ENCODE results near the gene SMCO3.

DNA sequence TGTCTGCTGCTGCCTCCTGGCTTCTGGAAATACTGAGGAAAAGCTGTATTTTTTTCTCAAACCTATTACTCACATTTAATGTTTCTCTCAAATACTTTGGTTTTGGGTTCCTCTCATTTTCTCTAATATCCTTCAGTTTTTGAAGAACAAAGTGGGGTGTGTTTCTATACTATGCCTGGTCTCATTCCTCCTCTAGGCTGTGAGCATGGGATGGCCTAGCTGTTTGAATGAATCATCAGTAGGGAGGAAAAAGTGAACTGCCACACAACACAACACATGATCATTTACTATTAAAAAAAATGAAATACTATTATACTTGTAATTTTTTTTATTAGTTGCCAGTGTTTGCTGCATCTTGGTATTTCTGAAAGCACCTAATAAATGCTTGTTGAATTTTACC lies 11.3 kb upstream of the SMCO3 start:
- no peak for TF ChIP-seq EP300 (IDR thresholded peaks at IDR 0.05)
- TF ChIP-seq, protein P1, sequence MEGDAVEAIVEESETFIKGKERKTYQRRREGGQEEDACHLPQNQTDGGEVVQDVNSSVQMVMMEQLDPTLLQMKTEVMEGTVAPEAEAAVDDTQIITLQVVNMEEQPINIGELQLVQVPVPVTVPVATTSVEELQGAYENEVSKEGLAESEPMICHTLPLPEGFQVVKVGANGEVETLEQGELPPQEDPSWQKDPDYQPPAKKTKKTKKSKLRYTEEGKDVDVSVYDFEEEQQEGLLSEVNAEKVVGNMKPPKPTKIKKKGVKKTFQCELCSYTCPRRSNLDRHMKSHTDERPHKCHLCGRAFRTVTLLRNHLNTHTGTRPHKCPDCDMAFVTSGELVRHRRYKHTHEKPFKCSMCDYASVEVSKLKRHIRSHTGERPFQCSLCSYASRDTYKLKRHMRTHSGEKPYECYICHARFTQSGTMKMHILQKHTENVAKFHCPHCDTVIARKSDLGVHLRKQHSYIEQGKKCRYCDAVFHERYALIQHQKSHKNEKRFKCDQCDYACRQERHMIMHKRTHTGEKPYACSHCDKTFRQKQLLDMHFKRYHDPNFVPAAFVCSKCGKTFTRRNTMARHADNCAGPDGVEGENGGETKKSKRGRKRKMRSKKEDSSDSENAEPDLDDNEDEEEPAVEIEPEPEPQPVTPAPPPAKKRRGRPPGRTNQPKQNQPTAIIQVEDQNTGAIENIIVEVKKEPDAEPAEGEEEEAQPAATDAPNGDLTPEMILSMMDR (IDR thresholded peaks at IDR 0.05) = no peak

Data from tibial nerve (tissue), 4 donors.